ENCODE measurements around the gene PMPCA. TPM values are rescaled to one million over a fixed set of nuclear protein-coding genes. Genes with fewer than 3 reads are reported as not detected.

Gene PMPCA
- total RNA-seq, 1 experiment from 2014 or later, result 54.9 TPM

DNA sequence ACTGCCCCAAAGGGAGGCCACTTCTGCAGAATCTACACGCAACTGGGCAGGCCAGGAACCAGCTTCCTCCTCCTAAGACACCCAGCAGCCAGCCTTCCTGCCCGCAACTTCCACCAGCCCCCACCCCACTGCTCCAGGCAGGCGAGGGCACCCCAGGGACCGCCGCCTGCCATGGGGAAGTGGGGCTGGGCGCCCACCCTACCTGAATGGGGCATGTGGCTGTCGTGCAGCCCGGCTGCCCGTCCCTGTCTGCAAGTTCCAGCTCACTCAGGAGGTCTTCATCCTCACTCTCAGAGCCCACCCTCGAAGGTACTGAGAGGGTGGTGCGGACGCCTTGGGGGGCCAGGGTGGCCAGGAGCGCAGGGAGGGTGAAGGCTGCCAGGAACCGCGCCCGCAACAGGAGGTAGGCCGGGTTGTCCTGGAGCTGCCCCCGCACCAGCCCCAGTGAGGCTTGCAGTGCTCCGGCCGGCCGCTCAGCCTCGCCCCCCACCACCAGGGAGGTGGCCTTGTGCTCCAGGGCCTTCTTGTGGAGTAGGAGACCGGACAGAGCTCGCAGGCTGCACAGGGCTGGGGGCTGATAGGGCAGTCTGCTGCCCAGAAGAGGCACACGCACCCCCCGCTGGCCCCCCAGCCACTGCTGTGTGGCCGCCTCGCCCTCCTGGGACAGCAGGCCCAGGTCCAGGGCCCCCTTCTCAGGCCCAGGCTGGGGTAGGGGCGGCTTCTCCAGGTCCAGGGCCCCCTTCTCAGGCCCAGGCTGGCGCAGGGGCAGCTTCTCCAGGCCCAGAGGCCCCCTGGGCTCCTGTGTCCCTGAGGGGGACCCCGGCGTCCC is 32.9 kb upstream of the PMPCA start:
- ATAC-seq, result no peak

DNA sequence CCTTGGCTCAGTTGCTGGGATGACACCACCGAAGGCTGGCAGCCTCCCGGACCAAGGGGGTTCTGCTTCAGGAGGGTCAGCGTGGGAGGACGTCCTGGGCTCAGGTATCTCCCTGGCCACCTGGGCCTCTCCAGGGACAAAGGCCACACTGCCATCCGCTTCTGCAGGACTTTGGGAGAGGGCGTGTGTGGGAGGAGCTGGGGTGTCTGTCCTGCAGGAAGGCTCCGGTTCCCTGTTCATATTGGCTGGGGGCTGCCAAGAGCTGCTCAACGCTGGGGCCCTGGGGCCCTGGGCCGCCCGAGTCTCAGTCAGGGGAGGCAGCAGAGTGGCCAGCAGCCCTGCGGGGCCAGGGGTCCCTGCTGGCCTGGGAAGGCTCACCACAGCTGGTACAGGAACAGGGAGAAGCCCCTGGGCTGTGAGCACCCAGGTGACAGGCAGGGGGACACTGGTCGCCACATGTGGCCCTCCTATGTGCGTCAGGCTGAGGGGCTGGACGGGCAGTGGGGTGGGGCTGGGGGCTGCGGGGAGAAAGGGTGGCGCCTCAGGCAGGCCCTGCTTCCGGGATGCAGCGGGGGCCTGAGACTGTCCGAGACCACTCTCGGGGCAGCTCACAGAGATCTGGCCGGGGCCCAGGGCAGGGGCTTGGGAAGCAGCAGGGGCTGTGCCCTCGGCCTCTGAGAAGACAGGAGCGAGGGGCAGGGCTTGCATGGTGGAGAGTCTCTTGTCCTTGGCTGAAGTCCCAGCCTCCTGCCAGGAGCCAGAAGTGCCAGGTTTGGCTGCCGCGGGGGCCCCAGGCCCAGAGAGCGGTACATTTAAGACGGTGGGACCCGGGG is 32.1 kb upstream of the PMPCA start:
- H3K79me2 ChIP-seq (ENCODE audit: low read length), result no peaks in the 10 kb centered on the region
- no TSS peak for BruUV-seq (replicated peaks)
- ChIA-PET POLR2A (ENCODE audit: unreplicated experiment) (no interaction called here), CTCF (no interaction called here)
- H3K36me3 ChIP-seq (ENCODE audit: low read depth, low read length), result no peaks in the 10 kb centered on the region
- H3K4me2 ChIP-seq (ENCODE audit: low read length), result no peak overlapping the region
- no peak overlapping the region for H3K27ac ChIP-seq (ENCODE audit: low read length)
- no peak overlapping the region for H2AFZ ChIP-seq (ENCODE audit: low read length)
- no peaks in the 10 kb centered on the region for H3K9me3 ChIP-seq (ENCODE audit: low read length)
- H3K9me2 ChIP-seq (replicated peaks; ENCODE audit: low read length), result no peaks in the 10 kb centered on the region
- no peaks in the 10 kb centered on the region for H3K27me3 ChIP-seq (ENCODE audit: low read length)
- H4K20me1 ChIP-seq (ENCODE audit: low read length), result no peaks in the 10 kb centered on the region
- intact Hi-C loops (cut with micrococcal nuclease), result no loop called here
- no peak for ATAC-seq
- DNase-seq, result no peak
- no peaks in the 10 kb centered on the region for H3F3A ChIP-seq (ENCODE audit: low read length, unreplicated experiment)
- H3K4me1 ChIP-seq (ENCODE audit: insufficient read depth, low read length), result no peaks in the 10 kb centered on the region
- H3K9ac ChIP-seq (ENCODE audit: low read length), result no peak overlapping the region
- TF ChIP-seq EZH2phosphoT487 (IDR thresholded peaks at IDR 0.05; ENCODE audit: borderline replicate concordance, low read length), result no peak
- TF ChIP-seq, protein P1, sequence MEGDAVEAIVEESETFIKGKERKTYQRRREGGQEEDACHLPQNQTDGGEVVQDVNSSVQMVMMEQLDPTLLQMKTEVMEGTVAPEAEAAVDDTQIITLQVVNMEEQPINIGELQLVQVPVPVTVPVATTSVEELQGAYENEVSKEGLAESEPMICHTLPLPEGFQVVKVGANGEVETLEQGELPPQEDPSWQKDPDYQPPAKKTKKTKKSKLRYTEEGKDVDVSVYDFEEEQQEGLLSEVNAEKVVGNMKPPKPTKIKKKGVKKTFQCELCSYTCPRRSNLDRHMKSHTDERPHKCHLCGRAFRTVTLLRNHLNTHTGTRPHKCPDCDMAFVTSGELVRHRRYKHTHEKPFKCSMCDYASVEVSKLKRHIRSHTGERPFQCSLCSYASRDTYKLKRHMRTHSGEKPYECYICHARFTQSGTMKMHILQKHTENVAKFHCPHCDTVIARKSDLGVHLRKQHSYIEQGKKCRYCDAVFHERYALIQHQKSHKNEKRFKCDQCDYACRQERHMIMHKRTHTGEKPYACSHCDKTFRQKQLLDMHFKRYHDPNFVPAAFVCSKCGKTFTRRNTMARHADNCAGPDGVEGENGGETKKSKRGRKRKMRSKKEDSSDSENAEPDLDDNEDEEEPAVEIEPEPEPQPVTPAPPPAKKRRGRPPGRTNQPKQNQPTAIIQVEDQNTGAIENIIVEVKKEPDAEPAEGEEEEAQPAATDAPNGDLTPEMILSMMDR (conservative IDR thresholded peaks at IDR 0.05; ENCODE audit: low read depth, low read length), result no peak
- TF ChIP-seq EZH2 (IDR thresholded peaks at IDR 0.05; ENCODE audit: low read length, unreplicated experiment), result no peak
- no peak overlapping the region for H3K4me3 ChIP-seq (ENCODE audit: low read length)

More for the DNA sequence above, 32.9 kb upstream of the PMPCA start:
- no peak overlapping the region for H3K4me3 ChIP-seq (ENCODE audit: low read length)
- BruUV-seq (replicated peaks), result no TSS peak
- intact Hi-C loops (cut with micrococcal nuclease), result no loop called here
- H3K27me3 ChIP-seq (ENCODE audit: low read length), result no peaks in the 10 kb centered on the region
- no peak overlapping the region for H3K9ac ChIP-seq (ENCODE audit: low read length)
- H3K36me3 ChIP-seq (ENCODE audit: low read depth, low read length), result no peaks in the 10 kb centered on the region
- H3K27ac ChIP-seq (ENCODE audit: low read length), result no peak overlapping the region
- no peak for TF ChIP-seq EZH2phosphoT487 (IDR thresholded peaks at IDR 0.05; ENCODE audit: borderline replicate concordance, low read length)
- no peak for TF ChIP-seq EZH2 (IDR thresholded peaks at IDR 0.05; ENCODE audit: low read length, unreplicated experiment)
- TF ChIP-seq, protein P1 (conservative IDR thresholded peaks at IDR 0.05; ENCODE audit: low read depth, low read length), result no peak
- no peaks in the 10 kb centered on the region for H4K20me1 ChIP-seq (ENCODE audit: low read length)
- H3F3A ChIP-seq (ENCODE audit: low read length, unreplicated experiment), result no peaks in the 10 kb centered on the region
- no peaks in the 10 kb centered on the region for H3K9me2 ChIP-seq (replicated peaks; ENCODE audit: low read length)
- DNase-seq, result no peak
- no peaks in the 10 kb centered on the region for H3K79me2 ChIP-seq (ENCODE audit: low read length)
- no peak overlapping the region for H2AFZ ChIP-seq (ENCODE audit: low read length)
- no peaks in the 10 kb centered on the region for H3K9me3 ChIP-seq (ENCODE audit: low read length)
- H3K4me1 ChIP-seq (ENCODE audit: insufficient read depth, low read length), result no peaks in the 10 kb centered on the region
- no peak overlapping the region for H3K4me2 ChIP-seq (ENCODE audit: low read length)
- CTCF ChIA-PET, result no interaction called here
- POLR2A ChIA-PET (ENCODE audit: unreplicated experiment), result no interaction called here

DNA sequence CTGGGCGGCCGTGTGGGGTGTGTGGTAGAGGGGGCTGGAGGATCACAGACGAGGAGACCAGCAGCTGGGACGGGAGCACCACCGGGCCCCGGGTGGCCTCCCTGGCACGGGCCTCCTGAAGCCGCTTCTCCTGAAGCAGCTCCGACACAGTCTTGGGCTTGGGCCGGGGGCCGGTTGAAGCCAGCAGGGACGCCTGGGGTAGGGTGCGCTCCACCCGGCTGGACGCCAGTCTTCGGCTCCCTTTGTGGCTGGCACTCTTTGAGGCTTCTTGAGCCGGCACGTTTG is 31.5 kb upstream of the PMPCA start:
- H3K4me1 ChIP-seq (ENCODE audit: insufficient read depth, low read length), result no peaks in the 10 kb centered on the region
- no peaks in the 10 kb centered on the region for H3K9me3 ChIP-seq (ENCODE audit: low read length)
- intact Hi-C loops (cut with micrococcal nuclease), result no loop called here
- H2AFZ ChIP-seq (ENCODE audit: low read length), result no peak overlapping the region
- no peaks in the 10 kb centered on the region for H3K36me3 ChIP-seq (ENCODE audit: low read depth, low read length)
- H3K4me2 ChIP-seq (ENCODE audit: low read length), result no peak overlapping the region
- no peaks in the 10 kb centered on the region for H3K79me2 ChIP-seq (ENCODE audit: low read length)
- no peaks in the 10 kb centered on the region for H4K20me1 ChIP-seq (ENCODE audit: low read length)
- DNase-seq (no peak), ATAC-seq (no peak)
- H3K4me3 ChIP-seq (ENCODE audit: low read length), result no peak overlapping the region
- CTCF ChIA-PET, result no interaction called here
- POLR2A ChIA-PET (ENCODE audit: unreplicated experiment), result no interaction called here
- no peaks in the 10 kb centered on the region for H3K9me2 ChIP-seq (replicated peaks; ENCODE audit: low read length)
- no peak overlapping the region for H3K9ac ChIP-seq (ENCODE audit: low read length)
- TF ChIP-seq EZH2 (IDR thresholded peaks at IDR 0.05; ENCODE audit: low read length, unreplicated experiment) (no peak), EZH2phosphoT487 (IDR thresholded peaks at IDR 0.05; ENCODE audit: borderline replicate concordance, low read length) (no peak)
- TF ChIP-seq, protein P1 (conservative IDR thresholded peaks at IDR 0.05; ENCODE audit: low read depth, low read length), result no peak
- no peaks in the 10 kb centered on the region for H3F3A ChIP-seq (ENCODE audit: low read length, unreplicated experiment)
- BruUV-seq (replicated peaks), result no TSS peak
- no peaks in the 10 kb centered on the region for H3K27me3 ChIP-seq (ENCODE audit: low read length)
- no peak overlapping the region for H3K27ac ChIP-seq (ENCODE audit: low read length)
